Peyer's patch (tissue), 4 donors: Measurements from ENCODE around the gene ANKH. TPM values are rescaled to one million over a fixed set of nuclear protein-coding genes. Genes with fewer than 3 reads are reported as not detected.

Experiments used
- DNase-seq, 3 donors: peaks; one replicate each; pipeline ENCODE4 v3.0.0-alpha.2; 2017 to 2019
- H3K27ac ChIP-seq, 4 donors: fragments of 200-600 bp; sonication (generic); one replicate each; pipeline ENCODE4 v1.5.1; 2016 to 2019
- H3K27me3 ChIP-seq, 2 donors: fragments of 200-600 bp; sonication (generic); one replicate each; pipeline ENCODE4 v1.5.1; 2019
- H3K36me3 ChIP-seq, 3 donors: fragments of 200-600 bp; sonication (generic); one replicate each; pipeline ENCODE4 v1.5.1; 2016 to 2019
- H3K4me1 ChIP-seq, 4 donors: fragments of 200-600 bp; sonication (generic); one replicate each; pipeline ENCODE4 v1.5.1; 2016 to 2019
- H3K4me3 ChIP-seq, 4 donors: fragments of 200-600 bp; sonication (generic); 1 replicate in 3 of 4; 2 replicates in 1 of 4; pipeline ENCODE4 v1.5.1; 2016 to 2019; ENCODE audit warnings: mild to moderate bottlenecking in 1 of 4
- H3K9me3 ChIP-seq, 4 donors: fragments of 200-600 bp; sonication (generic); one replicate each; pipeline ENCODE4 v1.5.1; 2016 to 2019; ENCODE audit warnings: mild to moderate bottlenecking in 1 of 4
- POLR2A ChIP-seq, 2 donors: fragments of 450-650 bp; IDR thresholded peaks; one replicate each; pipeline ENCODE4 v1.5.1; 2017; ENCODE audit warnings: antibody characterized with exemption in 2 of 2, mild to moderate bottlenecking in 2 of 2, moderate library complexity in 2 of 2
- total RNA-seq, 4 donors: library from RNA; depleted of rRNA; stranded (reverse); fragments of >200 nt; gene quantifications; one replicate each; pipeline ENCODE4 v1.1.0, GENCODE V29; 2016
- TF ChIP-seq, protein P1 (sequence below), 6 experiments: fragments of 450-650 bp in 4 of 6; fragments of 200-600 bp in 2 of 6; sonication (generic) in 1 of 6; IDR thresholded peaks; one replicate each; pipeline ENCODE4 v1.5.1; 2017 to 2019; ENCODE audit warnings: antibody characterized with exemption in 6 of 6, mild to moderate bottlenecking in 3 of 6, moderate library complexity in 1 of 6

The ANKH gene
- total RNA-seq, 4 donors from 2014 or later, result 28.9 to 98.0 (median 96.1) TPM

DNA sequence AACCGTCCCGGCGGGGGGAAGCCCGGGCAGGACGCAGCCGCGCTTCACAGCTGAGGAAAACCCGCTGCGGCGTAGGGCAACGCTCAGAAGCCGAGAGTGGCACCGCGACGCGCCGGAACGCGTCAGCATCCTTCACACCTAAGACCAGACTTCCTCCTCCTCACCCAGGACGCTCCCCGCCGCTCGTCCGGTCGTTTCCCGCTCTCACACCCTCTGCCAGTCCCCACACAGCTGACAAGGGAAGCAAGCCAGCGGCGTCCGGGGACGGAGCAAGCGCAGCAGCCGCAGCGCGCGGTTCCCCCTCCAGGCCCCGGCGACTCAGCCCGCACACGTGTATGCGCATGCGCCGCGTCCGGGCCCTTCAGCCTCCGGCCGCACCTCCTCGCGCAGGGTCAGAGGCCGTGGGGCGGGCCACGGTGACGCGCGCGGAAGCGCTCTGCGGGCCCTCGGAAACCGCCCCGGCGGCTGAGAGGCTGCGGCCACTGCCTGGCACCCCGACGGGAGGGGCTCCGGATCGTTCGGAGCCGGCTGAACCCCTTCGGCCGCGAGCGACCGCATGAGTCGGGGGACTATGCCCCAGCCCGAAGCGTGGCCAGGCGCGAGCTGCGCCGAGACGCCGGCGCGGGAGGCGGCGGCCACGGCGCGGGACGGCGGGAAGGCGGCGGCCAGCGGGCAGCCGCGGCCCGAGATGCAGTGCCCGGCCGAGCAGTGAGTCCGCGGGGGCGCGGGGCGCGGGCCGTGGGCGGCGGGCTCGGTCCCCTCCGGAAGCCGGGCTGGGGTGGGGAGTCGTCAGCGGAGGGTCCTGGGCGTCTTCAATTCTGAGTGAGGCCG lies 207.1 kb downstream of the ANKH start, which contains the start of gene OTULIN:
TSS of gene OTULIN (plus strand) at position 449 of the 831 bp plus-strand sequence. CDS start at position 557, 108 bp downstream.
- H3K27ac ChIP-seq, result peak within 1 kb of the TSS; percentile 80 to 99 (median 95)
- peak; percentile 83 to 95 (median 94) for DNase-seq
- H3K9me3 ChIP-seq, result no peaks in the 10 kb centered on the region
- TF ChIP-seq, protein P1, sequence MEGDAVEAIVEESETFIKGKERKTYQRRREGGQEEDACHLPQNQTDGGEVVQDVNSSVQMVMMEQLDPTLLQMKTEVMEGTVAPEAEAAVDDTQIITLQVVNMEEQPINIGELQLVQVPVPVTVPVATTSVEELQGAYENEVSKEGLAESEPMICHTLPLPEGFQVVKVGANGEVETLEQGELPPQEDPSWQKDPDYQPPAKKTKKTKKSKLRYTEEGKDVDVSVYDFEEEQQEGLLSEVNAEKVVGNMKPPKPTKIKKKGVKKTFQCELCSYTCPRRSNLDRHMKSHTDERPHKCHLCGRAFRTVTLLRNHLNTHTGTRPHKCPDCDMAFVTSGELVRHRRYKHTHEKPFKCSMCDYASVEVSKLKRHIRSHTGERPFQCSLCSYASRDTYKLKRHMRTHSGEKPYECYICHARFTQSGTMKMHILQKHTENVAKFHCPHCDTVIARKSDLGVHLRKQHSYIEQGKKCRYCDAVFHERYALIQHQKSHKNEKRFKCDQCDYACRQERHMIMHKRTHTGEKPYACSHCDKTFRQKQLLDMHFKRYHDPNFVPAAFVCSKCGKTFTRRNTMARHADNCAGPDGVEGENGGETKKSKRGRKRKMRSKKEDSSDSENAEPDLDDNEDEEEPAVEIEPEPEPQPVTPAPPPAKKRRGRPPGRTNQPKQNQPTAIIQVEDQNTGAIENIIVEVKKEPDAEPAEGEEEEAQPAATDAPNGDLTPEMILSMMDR (IDR thresholded peaks at IDR 0.05), result no peak
- TF ChIP-seq POLR2A (IDR thresholded peaks at IDR 0.05), result peak; percentile 94 to 96
- H3K4me3 ChIP-seq, result peak within 1 kb of the TSS; percentile 70 to 91 (median 86)
- no peaks in the 10 kb centered on the region for H3K27me3 ChIP-seq
- peaks cover 0 to 41% (median 5%) of the 10 kb centered on the region in 4 donors for H3K4me1 ChIP-seq
- no peaks in the 10 kb centered on the region for H3K36me3 ChIP-seq

DNA sequence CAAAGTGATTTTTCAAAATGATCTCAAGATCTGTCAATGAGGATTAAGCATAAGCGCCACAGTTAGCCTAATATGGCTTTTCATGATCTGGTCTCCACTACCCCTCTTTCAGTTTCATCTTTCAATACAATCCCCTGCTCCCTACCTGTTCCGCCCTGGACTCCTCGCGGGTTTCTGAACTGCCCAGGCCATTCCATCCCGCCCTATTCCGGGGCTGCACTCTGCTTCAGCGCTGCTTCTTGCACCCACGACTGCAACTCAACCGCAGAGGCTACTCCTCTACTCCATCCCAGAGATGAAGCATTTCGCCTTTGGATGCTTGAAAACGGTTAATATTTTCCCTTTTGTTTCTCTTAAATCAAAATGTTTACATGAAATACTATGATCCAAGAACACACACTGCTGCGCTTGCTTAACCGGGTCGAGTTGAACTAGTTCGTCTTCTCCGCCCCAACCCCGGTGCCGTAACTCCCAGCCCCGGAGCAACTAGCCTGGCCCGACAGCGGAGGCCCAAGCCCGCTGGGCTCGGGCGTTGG lies 207.8 kb downstream of the ANKH start:
- H3K27me3 ChIP-seq, result no peaks in the 10 kb centered on the region
- peak overlapping the region; percentile 70 to 91 (median 86) for H3K4me3 ChIP-seq
- no peaks in the 10 kb centered on the region for H3K9me3 ChIP-seq
- H3K36me3 ChIP-seq, result no peaks in the 10 kb centered on the region
- DNase-seq, result peak in 2 of 3 donors; percentile 30 to 57
- peak overlapping the region; percentile 80 to 99 (median 95) for H3K27ac ChIP-seq
- peaks cover 0 to 41% (median 5%) of the 10 kb centered on the region in 4 donors for H3K4me1 ChIP-seq
- TF ChIP-seq POLR2A (IDR thresholded peaks at IDR 0.05), result no peak
- TF ChIP-seq, protein P1 (IDR thresholded peaks at IDR 0.05), result no peak

DNA sequence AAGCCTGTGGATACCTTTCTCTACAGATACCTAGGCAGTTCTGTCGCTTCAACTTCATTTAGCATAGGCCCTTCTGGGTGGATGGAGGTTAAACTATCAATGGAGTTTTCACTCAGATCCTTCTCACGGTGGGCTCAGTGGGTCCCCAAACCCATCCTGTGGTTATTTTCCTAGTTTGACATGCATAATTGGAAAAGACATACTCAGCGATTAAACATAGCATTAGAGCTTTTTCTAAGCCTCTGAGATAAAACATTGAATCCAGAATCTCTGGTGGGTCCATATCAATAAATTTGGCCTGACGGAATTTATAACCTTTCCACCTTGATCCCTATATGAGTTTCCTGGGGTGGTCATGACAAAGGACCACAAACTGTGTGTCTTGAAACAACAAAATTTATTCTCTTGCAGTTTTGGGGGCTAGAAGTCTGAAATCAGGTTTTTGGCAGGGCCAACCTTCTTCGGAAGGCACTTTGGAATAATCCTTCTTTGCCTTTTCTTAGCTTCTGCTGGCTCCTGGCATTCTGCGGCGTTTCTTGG lies 208.8 kb downstream of the ANKH start:
- Histone ChIP-seq H3K36me3 (no peaks in the 10 kb centered on the region), H3K27me3 (no peaks in the 10 kb centered on the region), H3K27ac (no peak overlapping the region), H3K9me3 (no peaks in the 10 kb centered on the region), H3K4me1 (peaks cover 0 to 34% (median 5%) of the 10 kb centered on the region in 4 donors), H3K4me3 (no peak overlapping the region)
- TF ChIP-seq POLR2A (IDR thresholded peaks at IDR 0.05), result no peak
- no peak for DNase-seq

DNA sequence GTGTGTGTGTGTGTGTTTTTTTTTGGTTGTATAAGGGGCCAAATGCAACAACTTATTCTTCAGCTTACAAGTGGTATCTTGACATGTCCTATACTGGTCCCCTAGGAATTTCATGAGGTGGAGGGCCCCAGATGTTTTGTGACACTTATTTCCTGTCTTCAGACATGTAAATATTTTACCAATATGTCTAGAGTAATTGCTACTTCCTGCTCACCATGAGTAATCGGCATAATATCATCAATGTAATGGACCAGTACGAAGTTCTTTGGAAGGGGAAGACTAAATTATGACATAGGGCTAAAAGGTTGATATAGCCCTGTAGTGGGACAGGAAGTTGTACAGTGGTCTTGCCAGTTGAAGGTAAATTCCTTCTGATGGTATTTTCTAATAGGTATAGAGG lies 210.7 kb downstream of the ANKH start:
- no peak overlapping the region for H3K27ac ChIP-seq
- H3K9me3 ChIP-seq, result no peaks in the 10 kb centered on the region
- TF ChIP-seq, protein P1 (IDR thresholded peaks at IDR 0.05), result no peak
- no peak for TF ChIP-seq POLR2A (IDR thresholded peaks at IDR 0.05)
- no peaks in the 10 kb centered on the region for H3K27me3 ChIP-seq
- no peaks in the 10 kb centered on the region for H3K36me3 ChIP-seq
- no peak overlapping the region for H3K4me3 ChIP-seq
- DNase-seq, result no peak
- peaks cover 0 to 16% (median 3%) of the 10 kb centered on the region in 4 donors for H3K4me1 ChIP-seq

DNA sequence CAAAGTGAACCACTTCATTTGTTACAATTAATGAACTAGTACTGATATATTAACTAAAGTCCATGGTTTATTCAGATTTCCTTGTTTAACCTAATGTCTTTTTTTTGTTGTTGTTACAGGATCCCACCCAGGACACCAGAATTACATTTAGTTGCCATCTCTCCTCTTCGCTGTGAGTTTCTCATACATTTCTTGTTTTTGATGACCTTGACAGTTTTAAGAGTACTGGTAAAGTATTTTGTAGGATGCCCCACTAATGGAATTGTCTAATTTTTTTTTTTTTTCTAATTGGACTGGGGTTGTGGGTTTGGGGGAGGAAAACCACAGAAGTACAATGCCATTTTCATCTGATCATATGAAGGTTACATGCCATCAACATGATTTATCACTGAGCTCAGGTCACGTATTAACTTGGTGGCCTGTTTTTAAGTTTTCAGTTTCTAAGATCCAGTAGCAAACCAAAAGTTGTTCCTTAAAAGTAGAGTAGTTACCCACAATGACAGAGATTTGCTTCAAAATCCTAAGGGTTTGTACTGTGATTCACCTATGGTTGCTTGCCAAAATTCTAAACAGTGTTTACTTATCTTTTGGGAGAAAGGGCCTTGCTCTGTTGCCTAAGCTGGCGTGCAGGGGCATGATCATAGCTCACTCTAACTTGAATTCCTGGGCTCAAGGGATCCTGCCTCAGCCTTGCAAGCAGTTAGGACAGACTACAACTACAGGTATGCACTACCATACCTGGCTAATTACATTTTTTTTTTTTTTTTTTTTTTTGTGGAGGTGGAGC lies 211.6 kb downstream of the ANKH start:
- Histone ChIP-seq H3K27me3 (no peaks in the 10 kb centered on the region), H3K4me1 (peaks cover 0 to 9% (median 3%) of the 10 kb centered on the region in 4 donors), H3K27ac (no peak overlapping the region), H3K4me3 (no peak overlapping the region), H3K9me3 (no peaks in the 10 kb centered on the region), H3K36me3 (no peaks in the 10 kb centered on the region)
- DNase-seq, result no peak
- no peak for TF ChIP-seq POLR2A (IDR thresholded peaks at IDR 0.05)
- TF ChIP-seq, protein P1 (IDR thresholded peaks at IDR 0.05), result no peak
